GM12872 (cell line): ENCODE measurements around the gene MCF2L.

Experiments used
- CTCF ChIP-seq: IDR thresholded peaks from 3 replicates; pipeline ENCODE4 v1.5.1; 2011; ENCODE audit warnings: low read depth, mild to moderate bottlenecking, low read length, moderate library complexity; ENCODE audit not compliant: insufficient read depth

The MCF2L gene

GRCh38 chr13:113036401-113036800, 67.4 kb downstream of the MCF2L start:
- no peak for TF ChIP-seq CTCF

GRCh38 chr13:113040031-113040430, 71.0 kb downstream of the MCF2L start:
- TF ChIP-seq CTCF = no peak

- no peak for TF ChIP-seq CTCF
These were observed 71.7 kb downstream of the MCF2L start for GRCh38 chr13:113040597-113041292.

- TF ChIP-seq CTCF = no peak
These were observed 72.3 kb downstream of the MCF2L start for GRCh38 chr13:113041293-113041690.

GRCh38 chr13:113041896-113042295, 72.9 kb downstream of the MCF2L start:
- TF ChIP-seq CTCF = no peak

- no peak for TF ChIP-seq CTCF
These were observed 73.4 kb downstream of the MCF2L start for GRCh38 chr13:113042456-113042855.

GRCh38 chr13:113043001-113043630, 74.1 kb downstream of the MCF2L start:
- TF ChIP-seq CTCF = no peak
